GM21717 (cell line): ENCODE results near the gene KIAA0825.

Experiments
- ATAC-seq: cut with Tn5 transposase; IDR thresholded peaks from one replicate; pipeline ENCODE4 v1.9.1; 2021; ENCODE audit warnings: mild to moderate bottlenecking, moderate library complexity; ENCODE audit not compliant: unreplicated experiment

KIAA0825 gene, protein sequence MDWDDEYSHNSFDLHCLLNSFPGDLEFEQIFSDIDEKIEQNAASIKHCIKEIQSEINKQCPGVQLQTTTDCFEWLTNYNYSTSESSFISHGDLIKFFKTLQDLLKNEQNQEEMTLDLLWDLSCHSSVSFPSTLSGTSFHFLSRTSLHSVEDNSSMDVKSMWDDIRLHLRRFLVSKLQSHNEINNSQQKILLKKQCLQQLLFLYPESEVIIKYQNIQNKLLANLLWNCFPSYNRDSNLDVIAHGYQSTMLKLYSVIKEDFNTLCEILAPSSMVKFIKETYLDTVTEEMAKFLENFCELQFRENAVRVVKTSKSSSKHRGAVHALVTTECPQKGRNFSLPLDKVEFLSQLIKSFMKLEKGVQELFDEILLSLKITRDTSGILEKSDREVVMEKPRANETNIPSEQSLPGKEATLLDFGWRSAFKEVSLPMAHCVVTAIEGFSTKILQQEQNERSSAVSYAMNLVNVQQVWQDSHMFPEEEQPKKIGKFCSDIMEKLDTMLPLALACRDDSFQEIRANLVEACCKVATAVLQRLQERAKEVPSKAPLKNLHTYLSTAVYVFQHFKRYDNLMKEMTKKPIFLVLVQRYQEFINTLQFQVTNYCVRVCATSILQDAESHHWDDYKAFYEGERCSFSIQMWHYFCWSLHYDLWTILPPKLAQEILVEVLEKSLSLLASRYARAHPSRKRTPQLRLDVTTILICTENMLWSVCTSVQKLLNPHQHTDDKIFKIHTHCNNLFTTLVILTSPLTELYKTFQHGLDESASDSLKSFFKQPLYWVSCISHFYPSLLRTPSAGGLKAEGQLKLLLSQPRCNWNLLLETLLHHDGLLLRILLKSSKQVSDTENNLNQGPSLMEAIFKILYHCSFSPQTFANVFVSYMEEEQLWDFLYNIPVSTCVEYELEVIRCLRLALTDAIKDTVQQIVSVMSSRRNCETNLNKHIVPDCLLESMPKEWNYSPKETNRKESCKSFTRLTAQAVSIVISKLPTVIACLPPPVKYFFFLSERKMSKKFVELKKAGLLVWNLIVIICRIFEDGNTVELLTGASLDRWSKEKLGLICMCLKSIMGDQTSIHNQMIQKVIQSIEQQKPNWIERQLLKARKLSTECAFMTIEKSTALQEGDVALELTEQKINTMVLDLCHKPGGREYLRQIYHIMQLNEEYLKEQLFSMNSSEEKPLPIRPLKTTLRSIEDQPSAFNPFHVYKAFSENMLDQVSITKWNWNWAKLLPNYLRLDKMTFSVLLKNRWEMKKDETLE (N-terminal part only)

DNA sequence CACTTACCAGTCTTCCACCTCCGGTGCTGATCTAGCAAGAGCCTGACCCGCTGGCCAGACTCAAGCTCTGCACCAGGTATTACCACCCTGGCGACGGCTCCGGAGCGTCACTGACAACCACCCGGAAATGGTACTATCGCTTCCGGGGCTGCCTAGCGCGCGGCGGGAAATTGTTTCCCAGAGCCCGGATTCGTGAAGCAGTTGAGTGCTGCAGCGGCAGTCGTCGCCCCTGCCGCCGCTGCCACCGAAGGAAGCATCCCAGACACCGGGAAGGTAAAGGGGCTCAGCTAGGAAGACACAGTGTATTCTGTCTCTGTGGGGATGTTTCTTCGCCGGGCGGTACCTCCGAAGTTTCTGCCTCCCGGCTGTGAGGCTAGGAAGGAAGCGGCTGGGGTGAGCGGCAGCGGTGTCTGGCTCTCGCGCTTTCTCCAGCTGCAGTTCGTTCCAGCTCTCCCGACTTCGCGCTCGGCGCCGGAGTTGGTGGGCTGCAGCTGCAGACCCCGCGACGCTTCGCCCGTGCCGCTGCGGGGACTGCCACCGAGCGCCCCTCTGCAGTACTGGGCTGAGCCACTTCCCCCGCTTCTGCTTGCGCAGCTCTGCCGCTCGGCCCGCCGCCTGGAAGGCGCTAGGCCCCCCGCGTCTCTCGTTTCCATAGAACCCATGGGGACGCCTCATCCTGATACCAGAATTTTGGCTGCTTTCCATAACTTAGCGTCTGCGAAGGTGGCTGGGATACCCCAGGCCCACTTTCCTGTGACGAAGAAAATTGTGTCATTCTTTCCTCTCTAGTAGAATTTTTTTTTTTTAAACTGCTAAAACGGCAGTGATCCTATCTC, at the start of gene KIAA0825, which contains the start of gene SLF1:
Gene KIAA0825 (minus strand): TSS at position 112 of the 836 bp plus-strand sequence. CDS start 81,478 bp downstream, outside the sequence.
Gene SLF1 (plus strand): TSS at position 177 of the 836 bp plus-strand sequence. CDS start 10,142 bp downstream, outside the sequence.
- ATAC-seq: peak; percentile 96

DNA sequence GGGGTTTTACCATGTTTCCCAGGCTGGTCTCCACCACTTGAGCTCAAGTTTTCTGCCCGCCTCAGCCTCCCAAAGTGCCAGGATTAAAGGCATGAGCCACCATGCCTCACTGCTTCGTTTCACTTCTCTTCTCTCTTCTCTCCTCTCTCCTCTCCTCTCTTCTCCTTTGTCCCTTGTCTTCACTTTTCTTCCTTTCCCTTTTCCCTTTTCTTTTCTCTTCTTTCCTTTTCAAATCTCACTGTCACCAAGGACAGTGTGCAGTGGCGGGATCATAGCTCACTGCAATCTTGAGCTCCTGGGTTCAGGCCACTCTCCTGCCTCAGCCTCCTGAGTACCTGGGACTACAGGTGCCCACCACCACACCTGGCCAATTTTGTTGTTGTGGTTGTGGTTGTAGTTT, 49.5 kb upstream of the KIAA0825 start:
- no peak for ATAC-seq

DNA sequence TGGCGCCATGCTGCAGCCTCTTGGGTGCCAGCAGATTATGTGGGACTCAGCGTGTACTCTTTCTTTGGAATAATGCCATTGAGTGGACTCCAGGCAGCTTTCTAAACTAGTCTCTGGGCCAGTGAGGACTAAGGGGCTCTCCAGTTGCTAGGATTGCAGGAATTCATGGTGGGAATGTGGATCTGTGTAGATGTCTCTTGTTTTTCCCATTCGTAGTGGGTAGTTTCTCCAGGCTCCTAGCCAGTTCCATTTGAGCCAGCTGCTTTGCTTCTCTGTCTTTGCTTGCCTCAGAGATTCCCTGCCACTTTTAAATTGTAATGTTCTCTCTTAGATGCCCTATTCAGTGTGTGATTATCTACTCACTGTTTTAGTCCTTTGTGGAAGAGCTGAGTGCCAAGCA, 42.7 kb upstream of the KIAA0825 start:
- no peak for ATAC-seq

DNA sequence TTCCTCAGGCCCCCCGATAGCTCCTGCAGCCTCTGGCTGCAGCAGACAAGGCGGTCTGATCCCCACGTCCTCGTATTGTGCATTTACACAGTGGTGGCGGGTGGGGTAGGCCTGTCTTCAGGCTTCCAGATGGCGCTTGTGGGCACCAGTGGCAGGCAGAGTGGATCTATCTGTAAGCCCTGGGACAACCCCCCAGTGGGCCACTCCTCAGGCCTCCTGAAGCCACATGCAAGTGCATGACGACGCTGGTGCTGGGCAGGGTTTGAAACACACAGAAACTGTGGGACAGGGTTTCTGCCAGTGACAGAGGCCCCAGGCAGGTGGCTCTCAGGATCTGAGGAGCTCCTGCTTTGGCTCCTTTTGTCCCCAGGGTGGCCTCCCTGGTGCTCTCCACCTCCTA, 42.1 kb upstream of the KIAA0825 start:
- ATAC-seq: no peak

DNA sequence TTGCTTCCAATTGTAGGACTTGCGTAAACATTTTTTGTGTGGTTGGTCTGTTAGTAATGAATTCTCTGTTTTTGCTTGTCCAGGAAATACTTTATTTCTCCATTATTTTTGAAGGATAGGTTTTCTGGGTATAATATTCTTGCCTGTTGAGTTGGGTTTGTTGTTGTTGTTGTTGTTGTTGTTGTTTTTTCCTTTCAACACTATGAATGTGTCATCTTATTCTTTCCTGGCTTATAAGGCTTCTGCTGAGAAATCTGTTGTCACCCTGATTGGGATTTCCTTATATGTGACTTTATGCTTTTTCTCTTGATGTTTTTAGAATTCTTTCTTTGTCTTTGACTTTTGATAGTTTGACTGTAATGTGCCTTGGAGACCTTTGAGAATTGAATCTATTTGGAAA, 39.9 kb upstream of the KIAA0825 start:
- no peak for ATAC-seq

DNA sequence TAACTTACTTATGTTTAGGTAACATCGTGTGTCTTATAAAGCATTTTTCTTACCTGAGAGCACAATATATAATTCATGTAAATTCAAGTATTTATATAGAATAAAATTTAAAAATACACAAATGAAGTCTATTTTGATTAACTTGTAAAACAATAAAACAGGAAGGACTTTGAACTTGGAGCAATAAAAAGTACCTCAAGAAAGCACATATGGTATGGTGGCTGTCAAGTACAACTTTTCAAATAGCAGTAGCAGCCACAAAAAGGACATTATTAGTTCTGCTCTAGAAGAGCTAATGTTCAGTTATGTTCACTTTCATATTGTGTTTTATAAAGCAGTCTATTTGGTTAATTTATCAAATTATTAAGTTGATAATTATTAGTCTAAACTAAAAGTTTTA, 31.5 kb upstream of the KIAA0825 start:
- ATAC-seq: no peak

DNA sequence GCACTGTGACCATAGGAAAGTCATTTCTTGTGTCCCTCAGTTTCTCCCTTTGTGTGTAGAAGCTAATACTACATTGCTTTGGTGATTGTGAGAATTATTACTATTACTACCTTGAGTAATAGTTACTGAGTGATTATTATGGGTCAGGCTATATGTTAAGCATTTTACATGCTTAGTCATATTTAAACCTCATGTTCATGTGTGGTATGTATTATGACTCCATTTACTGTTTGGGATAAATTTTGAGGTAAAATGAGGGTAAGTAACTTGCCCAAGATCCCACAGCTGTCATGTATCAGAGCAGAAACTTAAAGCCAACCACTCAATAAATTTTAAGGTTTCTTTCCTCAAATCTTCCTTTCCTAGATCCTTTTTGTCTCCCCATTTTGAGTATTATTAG, 28.4 kb upstream of the KIAA0825 start:
- no peak for ATAC-seq

DNA sequence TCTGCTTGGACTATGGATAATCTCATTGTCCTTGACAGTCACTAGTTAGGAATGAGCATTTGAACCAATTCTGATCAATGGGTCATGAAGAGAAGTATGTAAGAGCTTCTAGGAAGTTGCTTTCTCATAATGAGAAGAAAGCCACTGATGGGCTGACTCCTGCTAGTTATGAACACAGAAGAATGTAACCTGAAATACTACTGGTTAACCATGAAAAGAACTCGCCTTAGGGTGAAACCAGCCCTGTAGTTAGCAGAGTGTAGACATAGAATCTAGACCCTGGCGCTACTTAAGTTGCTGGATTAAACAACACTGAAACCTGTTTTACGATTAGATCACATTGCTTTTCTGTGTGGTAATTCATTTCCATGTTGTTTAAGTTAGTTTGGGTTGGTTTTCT, 26.6 kb upstream of the KIAA0825 start:
- no peak for ATAC-seq

DNA sequence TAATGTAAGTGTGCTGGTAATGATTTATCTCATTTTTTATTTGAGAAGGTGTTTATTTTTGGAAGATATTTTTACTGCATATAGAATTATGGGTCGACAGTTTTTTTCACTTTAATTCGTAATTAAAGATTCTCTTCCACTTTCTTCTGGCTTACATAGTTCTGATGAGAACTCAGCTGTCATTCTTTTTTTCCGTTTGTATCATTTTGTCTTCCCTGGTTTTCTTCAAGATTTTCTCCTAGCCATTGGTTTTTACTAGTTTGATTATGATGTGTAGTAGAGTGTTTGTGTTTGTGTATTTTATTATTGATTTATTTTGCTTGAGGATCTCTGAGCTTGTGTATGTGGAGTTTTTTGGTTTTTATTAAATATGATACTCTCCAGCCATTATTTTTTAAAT, 21.8 kb upstream of the KIAA0825 start:
- no peak for ATAC-seq

DNA sequence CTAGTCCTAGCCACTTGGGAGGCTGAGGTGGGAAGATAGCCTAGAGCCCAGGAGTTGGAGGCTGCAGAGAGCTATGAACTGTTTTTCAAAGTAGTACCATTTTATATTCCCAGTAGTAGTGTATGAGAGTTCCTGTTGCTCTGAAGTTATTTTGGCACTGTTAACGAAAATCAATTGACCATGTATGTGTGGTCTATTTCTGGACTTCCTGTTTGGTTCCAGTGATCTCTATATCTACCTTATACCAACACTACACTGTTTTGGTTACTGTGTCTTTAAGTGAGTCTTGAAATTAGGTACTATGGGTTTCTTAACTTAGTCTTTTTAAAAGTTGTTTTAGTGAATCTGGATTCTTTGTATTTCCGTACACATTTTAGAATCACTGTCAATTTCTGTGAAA, 13.6 kb upstream of the KIAA0825 start:
- ATAC-seq: peak; percentile 97

DNA sequence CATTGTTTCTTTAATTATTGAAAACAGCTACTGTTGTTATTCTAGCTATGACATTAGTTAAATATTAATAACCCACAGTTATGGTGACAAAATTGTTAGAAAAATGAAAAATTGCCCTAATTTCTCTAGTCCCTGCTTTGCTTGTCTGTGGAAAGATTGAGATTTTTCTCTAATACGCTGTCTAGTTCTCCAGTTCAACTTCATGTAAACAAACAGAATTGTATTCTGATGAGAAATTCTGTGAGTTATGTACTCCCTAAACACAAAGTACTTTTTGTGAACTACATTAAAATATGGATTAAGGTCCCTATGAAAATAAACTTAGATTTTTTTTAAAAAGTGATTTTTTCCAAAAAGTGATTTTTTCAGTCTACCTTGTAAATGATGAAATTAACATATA, 8.8 kb upstream of the KIAA0825 start:
- no peak for ATAC-seq

DNA sequence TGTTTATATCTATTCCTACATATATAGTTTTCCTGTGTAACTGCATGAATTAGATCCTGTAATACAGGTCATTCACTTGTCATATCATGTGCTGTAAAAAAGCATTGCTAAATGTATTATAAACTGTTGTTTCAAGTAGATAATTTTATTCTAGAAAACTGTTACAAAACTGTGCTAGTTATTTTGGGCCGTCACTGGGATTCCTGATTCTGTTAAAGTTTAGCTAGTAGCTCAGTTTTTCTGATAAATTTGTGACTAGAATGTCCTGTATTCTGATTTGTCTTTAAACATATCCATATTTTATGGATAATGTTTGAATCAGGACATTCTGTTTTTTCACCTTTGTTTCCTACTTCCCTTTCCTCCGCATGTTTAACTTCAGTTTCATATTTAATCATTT, 5.5 kb upstream of the KIAA0825 start:
- no peak for ATAC-seq

DNA sequence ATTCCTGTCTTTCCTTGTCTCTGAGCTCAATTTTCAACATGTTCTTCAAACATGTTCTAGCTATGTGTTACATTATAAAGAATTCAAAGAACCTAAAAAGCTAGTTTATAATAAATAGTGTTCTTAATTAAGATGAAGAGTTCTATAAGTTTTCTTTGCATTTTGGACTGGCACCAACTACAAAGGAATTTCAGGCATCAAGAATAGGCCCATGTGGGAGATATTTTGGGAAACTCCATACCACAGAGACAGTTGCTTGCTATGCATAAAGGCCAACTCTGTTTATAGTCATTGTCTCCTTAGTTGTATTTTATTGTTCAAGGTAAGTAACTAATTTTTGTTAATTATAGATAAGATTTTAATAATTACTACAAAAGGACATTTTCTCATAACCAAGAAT, 4.6 kb upstream of the KIAA0825 start:
- ATAC-seq: no peak

DNA sequence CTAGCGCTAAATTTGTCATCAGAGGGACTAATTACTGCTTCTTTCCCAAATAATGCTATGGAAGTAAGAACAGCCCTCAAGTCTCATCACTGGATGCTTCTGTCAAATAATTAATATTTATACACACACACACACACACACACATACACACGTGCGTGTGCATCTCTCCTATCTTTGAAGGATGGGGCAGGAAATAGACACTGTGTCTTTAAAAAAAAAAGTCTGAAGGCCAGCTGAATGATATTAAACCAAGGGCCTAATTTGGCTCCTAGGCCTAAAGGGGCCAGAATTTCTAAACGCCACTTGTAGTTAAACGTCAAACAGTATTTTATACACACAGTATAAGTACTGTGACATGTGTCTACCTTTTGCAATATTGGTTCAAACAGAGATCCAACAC, 3.4 kb upstream of the KIAA0825 start:
- no peak for ATAC-seq

DNA sequence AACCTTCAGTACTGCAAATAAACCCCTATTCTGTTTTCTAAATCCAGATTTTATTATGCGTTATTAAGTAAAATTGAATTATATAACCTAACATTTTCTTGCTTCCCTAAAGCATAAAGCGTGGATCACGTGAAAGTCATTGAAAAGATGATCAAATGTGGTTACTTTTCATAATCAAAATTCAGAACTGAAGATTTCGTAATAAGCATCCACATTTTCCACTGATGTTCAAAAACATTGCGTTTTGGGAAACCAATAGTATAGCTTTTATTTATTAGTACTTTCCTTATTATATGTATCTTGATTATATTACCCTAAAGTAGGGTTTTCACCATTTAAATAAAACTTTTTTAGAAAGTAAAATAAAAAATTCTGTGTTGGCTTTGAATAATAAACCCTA, 1.9 kb upstream of the KIAA0825 start:
- ATAC-seq: no peak

DNA sequence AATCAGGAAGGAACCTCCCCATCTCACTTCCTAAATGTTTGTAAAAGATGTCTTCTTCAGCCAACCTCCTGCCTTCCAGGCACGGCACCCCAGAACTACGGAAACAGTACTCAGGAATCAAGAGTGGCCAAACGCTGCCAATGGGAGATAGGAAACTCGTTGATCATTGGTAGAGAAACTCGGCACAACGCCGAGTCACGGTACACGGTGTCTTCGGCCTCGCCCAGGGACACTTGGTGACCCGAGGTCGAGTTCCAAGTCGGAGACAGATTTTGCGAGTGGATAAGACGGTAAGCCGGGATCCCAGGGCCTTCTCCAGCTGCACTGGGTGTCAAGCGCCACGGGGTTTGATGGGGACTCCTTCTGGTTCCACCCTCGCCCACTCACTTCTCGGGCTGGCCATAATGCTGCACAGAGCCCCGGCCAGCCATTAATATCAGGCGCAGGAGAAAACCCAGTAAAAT, 343 bp downstream of the KIAA0825 start:
- ATAC-seq: peak; percentile 38

DNA sequence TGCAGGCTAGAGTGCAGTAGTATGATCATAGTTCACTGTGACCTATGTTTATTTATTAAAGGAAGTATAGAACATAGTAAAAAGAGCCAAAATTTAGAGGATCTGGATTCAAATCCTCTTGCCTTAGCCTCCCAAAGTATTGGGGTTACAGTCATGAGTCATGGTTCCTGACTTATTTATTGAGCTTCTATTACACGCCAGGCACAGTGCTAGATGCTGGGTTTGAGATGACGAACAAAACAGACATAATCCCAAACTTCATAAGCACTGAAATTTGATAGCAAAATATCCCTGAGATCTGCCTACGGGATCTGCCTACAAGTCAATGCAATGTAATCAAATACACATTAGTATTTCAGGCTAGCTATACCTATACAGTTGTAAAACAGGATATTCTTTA, 2.5 kb downstream of the KIAA0825 start:
- ATAC-seq: no peak

DNA sequence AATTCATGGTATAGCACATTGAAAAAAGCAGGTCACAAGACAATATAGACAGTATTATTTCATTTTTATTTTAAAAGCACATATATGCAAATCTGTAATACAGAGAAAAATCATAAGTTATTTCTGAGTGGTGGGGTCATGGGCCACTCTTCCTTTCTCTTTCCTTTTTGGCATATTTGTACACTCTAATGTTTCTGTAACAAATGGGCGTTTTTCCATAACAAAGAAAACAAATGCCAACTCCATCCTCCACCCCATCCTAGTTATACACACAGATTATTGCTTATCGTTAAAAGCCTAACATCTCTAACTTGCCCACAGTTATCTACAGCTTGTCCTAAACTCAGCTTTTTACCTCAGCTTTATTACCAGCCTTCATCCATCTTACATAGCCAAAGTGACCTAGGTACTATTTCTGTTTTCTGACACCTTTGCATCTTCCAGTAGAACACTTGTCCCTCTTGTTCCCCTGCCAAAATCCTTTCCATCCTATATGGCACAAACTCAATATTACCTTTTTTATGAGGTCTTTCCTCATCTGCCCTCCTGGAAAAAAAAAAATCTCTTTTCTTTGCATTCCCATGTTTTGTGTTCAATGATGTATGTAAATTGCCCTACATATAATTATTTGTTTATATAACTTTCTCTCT, 4.1 kb downstream of the KIAA0825 start:
- no peak for ATAC-seq

DNA sequence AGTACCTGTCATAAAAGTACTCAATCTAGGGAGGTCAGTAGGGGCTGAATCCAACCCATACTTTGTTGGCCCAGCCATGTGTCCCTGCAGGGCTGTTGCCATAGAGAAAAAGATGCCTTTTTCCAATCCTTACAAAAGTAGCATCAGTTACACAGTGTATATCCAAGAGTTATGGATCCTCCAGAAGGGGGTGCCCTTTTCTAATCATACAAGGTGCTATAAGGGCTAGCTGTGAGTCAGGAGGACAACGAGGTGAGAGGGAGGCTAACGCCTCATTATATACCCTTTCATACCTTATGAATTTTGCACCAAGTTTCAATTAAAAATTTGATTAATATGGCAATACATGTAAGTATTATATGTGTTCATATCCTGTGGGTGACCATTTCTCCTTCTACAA, 4.8 kb downstream of the KIAA0825 start:
- no peak for ATAC-seq
